GM23338 (cell line): Measurements from ENCODE around the gene UCN. TPM values are rescaled to one million over a fixed set of nuclear protein-coding genes. Genes with fewer than 3 reads are reported as not detected.
A peak's percentile ranks its signal among the peaks of the same experiment; 100 is the strongest.

Experiments
- ATAC-seq: fragments of 200-7000 bp; cut with Tn5 transposase; 3 replicates; pipeline ENCODE4 v1.9.1; 2020
- DNase-seq: peaks from one replicate; pipeline ENCODE4 v3.0.0-alpha.2; 2015; ENCODE audit warnings: low spot score
- H2AFZ ChIP-seq: fragments of 200-600 bp; sonication (generic); 2 replicates; pipeline ENCODE4 v1.8.0; 2016; ENCODE audit warnings: antibody characterized with exemption, mild to moderate bottlenecking, moderate library complexity
- H3F3A ChIP-seq: fragments of 200-600 bp; sonication (generic); replicated peaks from 2 replicates; pipeline ENCODE4 v1.8.0; 2017; ENCODE audit warnings: antibody characterized with exemption, mixed run types, low read depth
- H3K27ac ChIP-seq: fragments of 200-600 bp; sonication (generic); 2 replicates; pipeline ENCODE4 v1.6.1; 2016; ENCODE audit warnings: low read depth
- H3K27me3 ChIP-seq: fragments of 200-600 bp; sonication (generic); 2 replicates; pipeline ENCODE4 v1.8.0; 2016; ENCODE audit warnings: mild to moderate bottlenecking, mixed run types, moderate library complexity; ENCODE audit not compliant: insufficient read depth
- H3K36me3 ChIP-seq: fragments of 200-600 bp; sonication (generic); 2 replicates; pipeline ENCODE4 v1.8.0; 2016; ENCODE audit warnings: mild to moderate bottlenecking; ENCODE audit not compliant: insufficient read depth
- H3K4me1 ChIP-seq: fragments of 200-600 bp; sonication (generic); 2 replicates; pipeline ENCODE4 v1.8.0; 2016; ENCODE audit warnings: mild to moderate bottlenecking, moderate library complexity; ENCODE audit not compliant: insufficient read depth
- H3K4me2 ChIP-seq: fragments of 200-600 bp; sonication (generic); 2 replicates; pipeline ENCODE4 v1.7.1; 2017; ENCODE audit warnings: mixed run types
- H3K4me3 ChIP-seq: fragments of 200-600 bp; sonication (generic); 2 replicates; pipeline ENCODE4 v1.6.1; 2016; ENCODE audit warnings: mixed run types
- H3K79me2 ChIP-seq: fragments of 200-600 bp; sonication (generic); replicated peaks from 2 replicates; pipeline ENCODE4 v1.8.0; 2017; ENCODE audit warnings: mild to moderate bottlenecking; ENCODE audit not compliant: insufficient read depth
- H3K9me2 ChIP-seq: fragments of 200-600 bp; sonication (generic); 2 replicates; pipeline ENCODE4 v1.8.0; 2017; ENCODE audit not compliant: insufficient read depth
- H4K20me1 ChIP-seq: fragments of 200-600 bp; sonication (generic); replicated peaks from 2 replicates; pipeline ENCODE4 v1.8.0; 2017; ENCODE audit warnings: mild to moderate bottlenecking; ENCODE audit not compliant: insufficient read depth
- H3K27ac Mint-ChIP-seq: 2 replicates; pipeline ENCODE4 v1.8.0; 2020; ENCODE audit warnings: inconsistent platforms, mild to moderate bottlenecking, moderate library complexity, mixed read lengths
- H3K27me3 Mint-ChIP-seq: 3 replicates; pipeline ENCODE4 v1.8.0; 2022; ENCODE audit warnings: low read depth, mild to moderate bottlenecking, moderate library complexity, mixed read lengths, inconsistent platforms; ENCODE audit not compliant: insufficient read depth, poor library complexity
- H3K36me3 Mint-ChIP-seq: 3 replicates; pipeline ENCODE4 v1.8.0; 2021; ENCODE audit warnings: low read depth, mild to moderate bottlenecking, inconsistent platforms, moderate library complexity, mixed read lengths
- H3K4me1 Mint-ChIP-seq: 3 replicates; pipeline ENCODE4 v1.8.0; 2020; ENCODE audit warnings: mild to moderate bottlenecking, inconsistent platforms, mixed read lengths
- H3K4me3 Mint-ChIP-seq: 3 replicates; pipeline ENCODE4 v1.8.0; 2021; ENCODE audit warnings: moderate library complexity, mild to moderate bottlenecking, inconsistent platforms, mixed read lengths
- H3K9me3 Mint-ChIP-seq: 3 replicates; pipeline ENCODE4 v1.8.0; 2020; ENCODE audit warnings: moderate library complexity, mild to moderate bottlenecking, inconsistent platforms, mixed read lengths
- CREB1 ChIP-seq: fragments of 250-450 bp; sonication (Bioruptor Pico); IDR thresholded peaks from 2 replicates; pipeline ENCODE4 v1.5.0; 2020; ENCODE audit warnings: low read depth, mild to moderate bottlenecking, moderate library complexity
- CTCF ChIP-seq, 2 experiments: fragments of 200-600 bp in 1 of 2; sonication (generic) in 1 of 2; conservative IDR thresholded peaks; 2 replicates each; pipeline versions ENCODE4 v1.5.1 to v1.6.1; 2016 to 2017; ENCODE audit warnings: antibody characterized with exemption in 2 of 2, low read depth in 2 of 2, mild to moderate bottlenecking in 2 of 2, moderate library complexity in 1 of 2
- EZH2 ChIP-seq: fragments of 200-600 bp; sonication (generic); IDR thresholded peaks from one replicate; pipeline ENCODE4 v1.8.0; 2017; ENCODE audit warnings: antibody characterized with exemption, mild to moderate bottlenecking, low read depth; ENCODE audit not compliant: unreplicated experiment
- EZH2phosphoT487 ChIP-seq: fragments of 200-600 bp; sonication (generic); IDR thresholded peaks from one replicate; pipeline ENCODE4 v1.8.1; 2018; ENCODE audit warnings: antibody characterized with exemption; ENCODE audit not compliant: unreplicated experiment
- JUNB ChIP-seq: IDR thresholded peaks from one replicate; pipeline ENCODE4 v1.6.1; 2016; ENCODE audit warnings: antibody characterized with exemption; ENCODE audit not compliant: unreplicated experiment
- NANOG ChIP-seq: IDR thresholded peaks from 2 replicates; pipeline ENCODE4 v1.6.1; 2016; ENCODE audit warnings: antibody characterized with exemption, borderline replicate concordance
- POLR2AphosphoS5 ChIP-seq: IDR thresholded peaks from 2 replicates; pipeline ENCODE4 v1.6.1; 2016; ENCODE audit warnings: antibody characterized with exemption, low read depth
- STAT1 ChIP-seq: IDR thresholded peaks from one replicate; pipeline ENCODE4 v1.6.1; 2016; ENCODE audit warnings: antibody characterized with exemption; ENCODE audit not compliant: unreplicated experiment
- ZNF114 ChIP-seq: fragments of 250-450 bp; sonication (Bioruptor Pico); IDR thresholded peaks from 2 replicates; pipeline ENCODE4 v1.5.0; 2020; ENCODE audit warnings: mild to moderate bottlenecking, moderate library complexity
- ZNF331 ChIP-seq: fragments of 250-450 bp; sonication (Bioruptor Pico); IDR thresholded peaks from 2 replicates; pipeline ENCODE4 v1.5.0; 2020; ENCODE audit warnings: low read depth, mild to moderate bottlenecking, moderate library complexity
- ZNF462 ChIP-seq: fragments of 250-450 bp; sonication (Bioruptor Pico); IDR thresholded peaks from 2 replicates; pipeline ENCODE4 v1.5.0; 2020; ENCODE audit warnings: mild to moderate bottlenecking, moderate library complexity
- long read RNA-seq: library from polyadenylated mRNA; unstranded; transcript quantifications from one replicate; pipeline ENCODE4 v2.0.0, GENCODE V29; 2020; ENCODE audit not compliant: unreplicated experiment
- polyA plus RNA-seq: library from polyadenylated mRNA; unstranded; fragments of >200 nt; fragmentation: Nextera tagmentation; extraction: Ambion mirVana; gene quantifications from 2 replicates; pipeline ENCODE4 v1.2.1, GENCODE V29; 2016
- total RNA-seq: library from RNA; depleted of rRNA; stranded (reverse); fragments of >200 nt; shearing (Covaris generic); gene quantifications from 2 replicates; pipeline ENCODE4 v1.2.3, GENCODE V29; 2014; rRNA removed
- TF ChIP-seq, protein P1 (sequence below): IDR thresholded peaks from 2 replicates; pipeline ENCODE4 v1.6.1; 2016; ENCODE audit warnings: antibody characterized with exemption
- TF ChIP-seq, protein P2 (sequence below): IDR thresholded peaks from one replicate; pipeline ENCODE4 v1.6.1; 2018; ENCODE audit warnings: antibody characterized with exemption; ENCODE audit not compliant: unreplicated experiment

UCN gene, protein sequence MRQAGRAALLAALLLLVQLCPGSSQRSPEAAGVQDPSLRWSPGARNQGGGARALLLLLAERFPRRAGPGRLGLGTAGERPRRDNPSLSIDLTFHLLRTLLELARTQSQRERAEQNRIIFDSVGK
- 0.59 TPM in 1 of 2 replicates, not detected in the other for total RNA-seq
- polyA plus RNA-seq: 0.30 and 0.99 TPM in 2 replicates
- long read RNA-seq: 0 reads

- TF ChIP-seq EZH2phosphoT487 (no peak), ZNF114 (CRISPR knock-in tag) (no peak), NANOG (no peak), JUNB (no peak), EZH2 (peak; percentile 32), CTCF (conservative IDR thresholded peaks at IDR 0.05; ENCODE audit: low read depth in 2 of 2) (no peak), CREB1 (CRISPR knock-in tag) (no peak), ZNF462 (CRISPR knock-in tag) (no peak), POLR2AphosphoS5 (no peak), STAT1 (no peak), ZNF331 (CRISPR knock-in tag) (no peak)
- TF ChIP-seq, protein P1, sequence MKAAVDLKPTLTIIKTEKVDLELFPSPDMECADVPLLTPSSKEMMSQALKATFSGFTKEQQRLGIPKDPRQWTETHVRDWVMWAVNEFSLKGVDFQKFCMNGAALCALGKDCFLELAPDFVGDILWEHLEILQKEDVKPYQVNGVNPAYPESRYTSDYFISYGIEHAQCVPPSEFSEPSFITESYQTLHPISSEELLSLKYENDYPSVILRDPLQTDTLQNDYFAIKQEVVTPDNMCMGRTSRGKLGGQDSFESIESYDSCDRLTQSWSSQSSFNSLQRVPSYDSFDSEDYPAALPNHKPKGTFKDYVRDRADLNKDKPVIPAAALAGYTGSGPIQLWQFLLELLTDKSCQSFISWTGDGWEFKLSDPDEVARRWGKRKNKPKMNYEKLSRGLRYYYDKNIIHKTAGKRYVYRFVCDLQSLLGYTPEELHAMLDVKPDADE: no peak
- TF ChIP-seq, protein P2, sequence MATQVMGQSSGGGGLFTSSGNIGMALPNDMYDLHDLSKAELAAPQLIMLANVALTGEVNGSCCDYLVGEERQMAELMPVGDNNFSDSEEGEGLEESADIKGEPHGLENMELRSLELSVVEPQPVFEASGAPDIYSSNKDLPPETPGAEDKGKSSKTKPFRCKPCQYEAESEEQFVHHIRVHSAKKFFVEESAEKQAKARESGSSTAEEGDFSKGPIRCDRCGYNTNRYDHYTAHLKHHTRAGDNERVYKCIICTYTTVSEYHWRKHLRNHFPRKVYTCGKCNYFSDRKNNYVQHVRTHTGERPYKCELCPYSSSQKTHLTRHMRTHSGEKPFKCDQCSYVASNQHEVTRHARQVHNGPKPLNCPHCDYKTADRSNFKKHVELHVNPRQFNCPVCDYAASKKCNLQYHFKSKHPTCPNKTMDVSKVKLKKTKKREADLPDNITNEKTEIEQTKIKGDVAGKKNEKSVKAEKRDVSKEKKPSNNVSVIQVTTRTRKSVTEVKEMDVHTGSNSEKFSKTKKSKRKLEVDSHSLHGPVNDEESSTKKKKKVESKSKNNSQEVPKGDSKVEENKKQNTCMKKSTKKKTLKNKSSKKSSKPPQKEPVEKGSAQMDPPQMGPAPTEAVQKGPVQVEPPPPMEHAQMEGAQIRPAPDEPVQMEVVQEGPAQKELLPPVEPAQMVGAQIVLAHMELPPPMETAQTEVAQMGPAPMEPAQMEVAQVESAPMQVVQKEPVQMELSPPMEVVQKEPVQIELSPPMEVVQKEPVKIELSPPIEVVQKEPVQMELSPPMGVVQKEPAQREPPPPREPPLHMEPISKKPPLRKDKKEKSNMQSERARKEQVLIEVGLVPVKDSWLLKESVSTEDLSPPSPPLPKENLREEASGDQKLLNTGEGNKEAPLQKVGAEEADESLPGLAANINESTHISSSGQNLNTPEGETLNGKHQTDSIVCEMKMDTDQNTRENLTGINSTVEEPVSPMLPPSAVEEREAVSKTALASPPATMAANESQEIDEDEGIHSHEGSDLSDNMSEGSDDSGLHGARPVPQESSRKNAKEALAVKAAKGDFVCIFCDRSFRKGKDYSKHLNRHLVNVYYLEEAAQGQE: peak; percentile 97
- Mint-ChIP-seq H3K4me1 (peaks cover 2% of the 10 kb centered on the region; the same call in 2 of the 3 replicates), H3K36me3 (peaks cover 5% of the 10 kb centered on the region; the same call in 1 of the 3 replicates), H3K9me3 (no peaks in the 10 kb centered on the region), H3K27ac (no peak within 1 kb of the TSS), H3K27me3 (peaks cover 54% of the 10 kb centered on the region), H3K4me3 (peak within 1 kb of the TSS; percentile 60)
- peaks cover 9% of the 10 kb centered on the region; the same call in 1 of the 2 replicates for H3K4me1 ChIP-seq
- no peak within 1 kb of the TSS for H3K27ac ChIP-seq
- no peaks in the 10 kb centered on the region for H3K79me2 ChIP-seq
- DNase-seq (peak; percentile 83), ATAC-seq (peak; percentile 59)
- peaks cover 4% of the 10 kb centered on the region; the same call in 1 of the 2 replicates for H4K20me1 ChIP-seq
- peaks cover 57% of the 10 kb centered on the region for H3K27me3 ChIP-seq
- H3K4me3 ChIP-seq: peak within 1 kb of the TSS; percentile 55
- no peaks in the 10 kb centered on the region for H3K9me2 ChIP-seq
- peak within 1 kb of the TSS; percentile 84 for H3K4me2 ChIP-seq
- peak within 1 kb of the TSS; percentile 94; the same call in 1 of the 2 replicates for H2AFZ ChIP-seq
- 0 out of 2 replicates have a peak, but pooled peaks cover 6% of the 10 kb centered on the region for H3F3A ChIP-seq
- H3K36me3 ChIP-seq: no peaks in the 10 kb centered on the region
Observed at GRCh38 chr2:27308359-27308881, at the start of gene UCN. UCN (minus strand) TSS chr2:27308445; CDS start chr2:27307895, 550 bp downstream.
